GM21529 (cell line): ENCODE measurements around the gene NAA10.

ENCODE experiments used
- ATAC-seq: cut with Tn5 transposase; IDR thresholded peaks from one replicate; pipeline ENCODE4 v1.9.1; 2021; ENCODE audit not compliant: unreplicated experiment

Gene NAA10

DNA sequence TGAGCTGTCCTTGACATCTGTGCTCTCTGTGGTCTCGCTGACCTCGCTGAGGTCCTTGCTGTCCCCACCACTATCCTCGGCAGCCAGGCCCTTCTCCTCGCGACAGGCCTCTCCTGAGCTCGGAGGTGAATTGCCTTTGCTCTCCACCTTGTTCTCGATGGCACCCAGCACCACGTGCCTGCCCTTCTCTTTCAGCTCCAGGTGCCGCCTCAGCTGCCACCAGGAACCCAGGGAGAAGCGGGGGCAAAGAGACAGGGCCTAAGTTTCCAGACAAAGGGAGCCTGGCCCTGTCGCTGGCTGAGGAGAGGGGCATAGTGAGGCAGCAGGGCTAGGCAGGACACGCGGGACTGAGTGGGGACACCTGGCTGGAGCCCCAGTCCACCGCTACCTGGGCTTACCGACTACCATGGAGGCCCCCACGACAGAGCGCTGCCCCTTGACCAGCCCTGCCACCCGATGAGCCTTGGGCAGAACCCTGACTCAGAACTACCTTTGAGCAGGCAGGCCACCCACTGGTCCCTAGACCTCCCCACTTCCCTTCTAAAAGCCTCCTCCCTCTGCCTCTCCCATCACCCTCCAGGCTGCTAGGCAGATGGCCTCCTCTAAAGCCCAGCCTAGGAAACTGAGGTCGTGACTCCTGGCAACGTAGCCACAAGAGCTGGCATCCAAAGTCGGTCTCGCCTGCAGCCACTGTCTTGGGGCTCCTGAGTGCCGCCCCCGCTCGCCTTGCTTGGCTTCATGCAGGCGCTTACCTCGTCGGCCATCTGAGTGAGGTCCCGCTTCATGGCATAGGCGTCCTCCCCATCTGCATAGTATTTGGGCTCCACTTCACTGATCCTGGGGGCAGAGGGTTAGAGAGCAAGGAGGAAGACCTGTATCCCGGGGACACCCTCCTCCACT is 4.6 kb downstream of the NAA10 start:
- no peak for ATAC-seq

- ATAC-seq = no peak
These were observed 5.3 kb downstream of the NAA10 start for GRCh38 chrX:153929576-153929975.

GRCh38 chrX:153928846-153929245 is 6.0 kb downstream of the NAA10 start:
- ATAC-seq = no peak

DNA sequence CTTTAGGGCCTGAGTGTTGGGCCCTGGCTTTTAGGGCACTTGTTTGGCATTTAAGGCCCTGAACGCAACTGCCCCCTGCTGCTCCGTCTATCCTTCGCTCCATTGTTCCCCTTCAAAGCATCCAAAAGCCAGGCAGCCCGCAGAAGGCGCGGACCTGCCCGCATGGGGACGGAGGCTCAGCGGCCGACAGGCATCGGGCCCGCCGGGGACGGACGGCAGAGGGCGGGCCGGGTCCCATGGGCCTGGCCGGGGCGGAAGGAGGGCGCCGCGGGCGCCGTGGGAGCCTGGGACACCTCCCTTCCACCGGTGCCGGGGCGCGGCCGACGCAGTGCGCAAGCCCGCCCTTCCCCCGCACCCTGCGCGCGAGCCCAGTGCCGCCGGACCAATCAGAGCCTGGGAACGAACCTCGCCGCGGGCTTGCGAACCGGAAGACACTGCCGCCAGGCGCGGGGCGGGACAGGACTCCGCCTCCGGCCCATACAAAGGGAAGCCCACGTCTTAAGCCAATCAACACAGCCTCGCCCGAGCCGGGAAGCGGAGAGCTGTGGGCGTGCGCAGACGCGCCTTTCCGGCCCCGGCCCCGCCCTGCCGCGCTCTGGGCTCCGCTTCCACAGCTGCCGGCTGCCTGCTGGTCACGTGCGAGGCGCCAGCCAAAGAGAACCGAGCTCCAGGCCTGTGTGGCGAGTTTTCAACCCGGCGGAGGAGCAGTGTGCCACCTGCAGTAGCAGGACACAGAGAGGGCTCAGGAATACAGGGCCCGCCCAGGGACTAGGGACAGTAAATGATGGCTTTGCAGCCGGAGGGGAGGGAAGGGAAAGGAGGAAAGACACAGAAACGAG is 6.7 kb downstream of the NAA10 start:
- peak; percentile 84 for ATAC-seq

- no peak for ATAC-seq
These were observed 7.2 kb downstream of the NAA10 start for GRCh38 chrX:153927672-153927921.

GRCh38 chrX:153926858-153927671 is 7.8 kb downstream of the NAA10 start:
- ATAC-seq = peak; percentile 45

GRCh38 chrX:153926552-153926857 is 8.3 kb downstream of the NAA10 start:
- peak; percentile 0 for ATAC-seq

- no peak for ATAC-seq
These were observed 8.9 kb downstream of the NAA10 start, which contains the start of gene ARHGAP4 for GRCh38 chrX:153925739-153926551. Gene ARHGAP4, minus strand, starts transcription at chrX:153926264. Its CDS starts 62 bp downstream, at chrX:153926202.

DNA sequence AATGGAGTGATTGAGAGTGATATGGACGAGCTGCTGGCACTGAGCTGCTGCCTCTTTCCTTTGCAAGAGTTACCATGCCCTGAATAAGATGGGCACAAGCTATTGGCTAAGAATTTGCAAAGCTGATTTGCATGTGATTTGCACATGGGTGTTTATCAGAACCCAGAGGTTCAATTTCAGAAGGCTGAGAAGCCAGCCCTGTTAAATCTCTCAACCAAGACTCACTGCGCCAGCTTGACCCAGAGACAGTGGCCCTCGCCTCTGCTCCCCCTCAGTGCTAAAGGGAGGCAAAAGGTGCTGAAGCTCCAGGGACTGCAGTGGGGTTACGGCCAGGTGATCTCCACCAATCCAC is 9.5 kb downstream of the NAA10 start:
- ATAC-seq = no peak

GRCh38 chrX:153924149-153924861 is 10.5 kb downstream of the NAA10 start:
- ATAC-seq = no peak

GRCh38 chrX:153922932-153923857 is 11.6 kb downstream of the NAA10 start:
- ATAC-seq = no peak

- ATAC-seq = no peak
These were observed 13.1 kb downstream of the NAA10 start for GRCh38 chrX:153921511-153922446.

- ATAC-seq = no peak
These were observed 13.8 kb downstream of the NAA10 start for GRCh38 chrX:153921070-153921469.

- no peak for ATAC-seq
These were observed 14.3 kb downstream of the NAA10 start for GRCh38 chrX:153920546-153920945.

DNA sequence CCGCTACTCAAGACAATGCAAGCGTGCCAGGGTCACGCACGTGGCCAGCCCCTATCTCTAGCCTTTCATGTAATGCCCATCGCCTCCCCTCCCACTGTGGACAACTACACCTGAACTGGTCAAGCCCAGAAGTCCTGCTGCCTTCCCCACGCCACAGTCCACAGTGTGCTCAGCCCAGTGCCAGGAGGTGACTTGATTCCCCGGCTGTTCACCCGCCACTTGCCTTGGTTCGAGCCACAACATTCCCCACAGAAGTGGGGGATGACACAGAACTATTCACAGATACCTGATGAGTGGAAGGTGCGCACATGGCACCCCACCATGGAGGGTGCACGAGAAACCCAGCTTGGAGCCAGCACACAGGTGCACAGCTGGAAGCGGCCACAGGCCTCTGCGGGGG is 15.6 kb downstream of the NAA10 start:
- ATAC-seq = no peak

DNA sequence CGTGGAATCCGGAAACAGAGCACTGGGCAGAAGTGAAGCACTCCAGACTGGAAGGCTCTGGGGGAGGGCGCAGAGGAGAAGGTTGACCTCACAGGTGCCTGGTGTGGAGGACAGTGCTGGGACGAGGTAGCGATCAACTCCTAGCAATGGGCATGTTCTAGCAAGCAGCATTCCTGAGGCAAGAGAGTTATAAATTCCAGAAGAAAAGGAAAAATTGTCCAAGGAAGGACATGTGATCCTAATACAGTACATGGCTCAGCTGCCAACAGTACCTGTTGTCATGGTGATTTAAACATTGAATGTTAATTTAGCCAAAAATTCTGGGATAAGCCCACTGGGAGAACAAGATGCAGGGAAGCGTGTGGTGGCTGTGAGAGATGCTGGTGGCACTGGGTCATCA is 17.0 kb downstream of the NAA10 start:
- ATAC-seq = no peak

- no peak for ATAC-seq
These were observed 21.1 kb downstream of the NAA10 start for GRCh38 chrX:153913701-153914100.

DNA sequence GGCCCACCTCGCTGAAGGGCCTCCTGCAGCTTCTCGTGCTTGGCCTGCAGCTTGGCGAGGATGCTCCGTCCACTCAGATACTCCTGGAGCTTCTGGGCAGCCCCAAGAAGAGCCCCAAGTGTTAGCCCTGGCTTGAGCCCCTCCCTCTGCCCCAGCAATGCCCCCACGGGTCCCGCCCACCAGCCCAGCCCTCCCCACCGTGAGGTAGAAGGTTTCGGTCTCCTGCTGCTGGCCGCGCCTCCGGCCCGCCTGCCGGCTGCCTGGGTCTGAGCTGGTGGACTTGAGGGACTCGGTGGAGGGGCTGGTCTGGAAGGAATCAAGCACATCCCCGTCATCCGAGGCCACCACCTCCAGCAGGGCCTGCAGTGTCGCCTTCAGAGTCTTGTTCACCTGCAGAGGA is 21.6 kb downstream of the NAA10 start:
- no peak for ATAC-seq
